HG02623 (cell line): Measurements from ENCODE around the gene KIF2C.
"Not testable (repeated sequence)": the region's sequence is repeated elsewhere in the genome, so short reads cannot be mapped to it uniquely, and the experiment has no call there.

Experiments used
- ATAC-seq: cut with Tn5 transposase; IDR thresholded peaks from one replicate; pipeline ENCODE4 v1.9.1; 2021; ENCODE audit warnings: moderate library complexity; ENCODE audit not compliant: unreplicated experiment

Gene KIF2C

DNA sequence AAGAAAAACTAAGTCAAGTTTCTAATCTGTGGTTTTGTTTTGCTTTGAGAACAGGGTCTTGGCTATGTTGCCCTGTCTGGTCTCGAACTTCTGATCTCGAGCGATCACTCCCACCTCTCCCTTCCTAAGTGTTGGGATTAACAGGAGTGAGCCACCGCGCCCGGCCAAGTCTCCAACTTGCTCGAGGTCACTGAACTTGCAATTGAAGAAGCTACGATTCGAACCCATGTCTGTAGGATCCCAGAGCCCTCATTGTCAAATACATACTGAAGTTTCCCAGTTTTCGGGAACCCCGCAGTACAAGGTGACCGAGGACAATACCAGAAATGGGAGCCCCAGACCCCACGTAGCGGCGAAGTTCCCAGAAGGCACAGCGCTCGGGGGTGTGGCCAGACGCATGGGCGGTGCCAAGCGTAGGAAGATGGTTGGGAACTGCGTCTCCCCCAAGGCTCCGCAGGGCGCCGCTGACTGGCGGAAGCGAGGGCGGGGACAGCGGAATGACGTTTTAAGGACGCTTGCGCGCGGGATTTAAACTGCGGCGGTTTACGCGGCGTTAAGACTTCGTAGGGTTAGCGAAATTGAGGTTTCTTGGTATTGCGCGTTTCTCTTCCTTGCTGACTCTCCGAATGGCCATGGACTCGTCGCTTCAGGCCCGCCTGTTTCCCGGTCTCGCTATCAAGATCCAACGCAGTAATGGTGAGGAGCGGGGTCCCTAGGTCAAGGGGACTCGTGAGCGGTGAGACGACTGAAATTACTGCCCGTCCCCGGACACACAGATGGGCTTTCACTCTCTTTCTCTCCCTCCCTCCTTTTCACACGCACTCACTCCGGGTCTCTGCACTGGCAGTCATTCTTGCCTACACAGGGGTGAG, at the start of gene KIF2C:
KIF2C (plus strand) TSS at position 531 of the 872 bp plus-strand sequence; CDS start at position 627, 96 bp downstream.
- peak; percentile 95 for ATAC-seq

DNA sequence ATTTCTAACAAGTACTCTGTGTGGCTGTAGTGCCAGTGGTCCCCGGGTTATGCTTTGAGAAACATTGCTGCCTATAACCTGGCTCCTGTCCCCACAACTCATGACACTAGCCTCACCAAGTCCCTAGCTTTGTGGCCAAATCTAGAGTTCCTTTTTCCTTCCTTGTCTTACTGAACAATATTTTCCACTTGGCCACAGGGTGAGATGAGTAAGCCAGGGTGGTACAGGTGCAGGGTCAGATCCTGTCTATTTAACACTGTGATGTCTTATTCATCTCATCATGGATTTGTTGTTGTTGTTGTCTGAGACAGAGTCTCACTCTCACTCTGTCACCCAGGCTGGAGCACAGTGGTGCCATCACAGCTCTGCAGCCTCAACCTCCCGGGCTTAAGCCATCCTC, 46.5 kb upstream of the KIF2C start:
- no peak for ATAC-seq

DNA sequence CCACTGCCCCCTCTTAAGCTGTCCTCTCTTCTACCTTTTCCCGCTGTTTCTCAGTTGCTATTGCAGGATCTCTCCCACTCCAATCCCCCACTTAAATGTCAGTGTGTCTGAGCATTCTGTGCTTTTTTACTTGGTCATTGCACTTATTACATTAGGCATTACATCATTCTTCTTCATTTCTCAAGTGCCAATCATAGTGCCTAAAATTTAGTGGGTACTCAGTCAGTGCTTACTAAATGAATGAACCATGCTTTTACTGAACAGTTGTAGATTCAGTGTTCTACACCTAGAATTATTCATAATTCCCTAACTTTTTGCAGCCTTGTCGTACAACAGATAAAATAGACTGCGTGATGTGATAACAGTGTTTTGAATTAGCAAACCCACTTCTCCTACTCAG, 45.7 kb upstream of the KIF2C start:
- ATAC-seq, result no peak

DNA sequence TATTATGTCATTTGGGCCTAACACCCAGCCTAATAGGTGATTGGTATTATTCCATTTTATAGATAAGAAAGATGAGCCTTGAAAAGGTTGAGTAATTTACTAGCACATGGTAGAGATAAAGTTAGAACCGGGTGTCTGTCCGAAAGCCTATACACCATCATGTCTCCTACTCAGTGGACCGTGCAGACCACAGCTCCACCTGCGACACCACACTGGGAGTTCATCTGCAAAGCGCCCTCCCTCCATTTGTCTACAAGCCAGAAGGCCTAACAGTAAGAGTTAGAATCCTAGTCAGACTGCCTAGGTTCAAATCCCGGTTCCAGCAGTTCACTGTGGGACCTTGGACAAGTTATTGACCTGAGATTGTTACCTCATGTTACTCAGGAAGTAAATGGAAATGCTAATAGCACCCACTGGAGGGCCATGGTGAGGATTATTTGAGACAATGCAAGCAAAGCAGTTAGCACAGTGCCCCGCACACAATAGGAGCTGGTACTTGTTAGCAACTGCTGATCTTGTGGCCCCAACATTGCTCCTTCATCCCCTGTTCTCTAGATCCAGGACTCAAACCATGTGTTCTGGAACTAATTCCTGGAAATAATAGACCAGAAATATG, 44.7 kb upstream of the KIF2C start:
- peak; percentile 58 for ATAC-seq

DNA sequence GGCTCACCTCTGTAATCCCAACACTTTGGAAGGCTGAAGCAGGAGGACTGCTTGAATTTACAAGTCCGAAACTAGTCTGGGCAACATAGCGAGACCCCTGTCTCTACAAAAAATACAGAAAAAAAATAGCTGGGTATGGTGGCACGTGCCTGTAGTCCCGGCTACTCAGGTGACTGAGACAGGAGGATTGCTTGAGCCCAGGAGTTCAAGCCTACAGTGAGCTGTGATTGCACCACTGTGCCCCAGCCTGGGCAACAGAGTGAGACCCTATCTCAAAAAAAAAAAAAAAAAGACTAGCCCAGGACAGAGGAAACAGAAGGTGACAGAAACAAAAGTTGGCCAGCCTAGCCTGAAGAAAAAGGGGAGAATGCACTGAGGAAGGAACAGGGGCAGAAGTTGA, 44.0 kb upstream of the KIF2C start:
- ATAC-seq, result no peak

DNA sequence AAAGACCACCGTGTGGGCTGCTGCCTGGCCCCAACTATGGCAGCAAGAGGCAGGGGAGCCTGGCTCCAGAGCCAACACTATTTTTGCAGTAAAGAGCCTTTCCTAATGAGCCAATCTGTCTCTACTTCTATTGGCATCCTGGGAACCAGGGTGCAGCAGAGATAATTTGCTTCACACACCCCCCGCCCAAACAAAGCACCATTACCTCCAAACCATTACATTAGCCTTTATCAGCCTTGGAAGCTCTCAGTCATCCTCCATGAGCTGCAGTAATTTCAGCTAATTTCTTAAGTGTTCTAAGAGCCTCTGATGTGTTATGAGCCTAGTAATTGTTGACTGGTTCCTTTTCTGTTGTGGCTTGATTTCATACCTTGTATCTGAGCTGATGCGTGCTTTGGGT, 43.5 kb upstream of the KIF2C start:
- no peak for ATAC-seq

DNA sequence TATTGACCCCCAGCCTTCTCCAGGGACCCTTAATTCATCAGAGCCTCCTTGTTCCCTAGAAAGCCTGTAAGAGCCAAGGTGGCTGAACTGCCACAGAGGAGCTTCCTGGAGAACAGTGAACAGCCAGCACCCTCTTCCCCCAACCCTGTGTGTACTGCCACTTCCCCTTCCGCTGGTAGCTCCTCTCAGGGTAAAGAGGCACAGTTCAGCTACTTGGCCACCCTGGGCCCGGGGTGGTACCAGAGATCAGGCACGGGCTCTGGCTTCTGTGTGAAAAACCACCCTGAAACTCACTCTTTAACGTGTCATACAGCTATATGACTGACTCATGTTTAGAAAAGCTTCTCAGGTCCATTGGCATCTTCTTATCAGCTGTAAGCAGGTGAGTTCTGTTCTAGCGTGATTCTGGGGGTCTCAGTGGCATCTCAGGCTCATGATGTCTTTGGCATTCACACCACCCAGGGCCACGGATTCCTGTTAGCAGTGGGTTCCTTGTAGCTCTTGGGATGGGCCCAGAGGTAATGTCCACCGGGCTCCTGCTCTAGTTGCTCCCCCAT, 42.8 kb upstream of the KIF2C start:
- no peak for ATAC-seq

DNA sequence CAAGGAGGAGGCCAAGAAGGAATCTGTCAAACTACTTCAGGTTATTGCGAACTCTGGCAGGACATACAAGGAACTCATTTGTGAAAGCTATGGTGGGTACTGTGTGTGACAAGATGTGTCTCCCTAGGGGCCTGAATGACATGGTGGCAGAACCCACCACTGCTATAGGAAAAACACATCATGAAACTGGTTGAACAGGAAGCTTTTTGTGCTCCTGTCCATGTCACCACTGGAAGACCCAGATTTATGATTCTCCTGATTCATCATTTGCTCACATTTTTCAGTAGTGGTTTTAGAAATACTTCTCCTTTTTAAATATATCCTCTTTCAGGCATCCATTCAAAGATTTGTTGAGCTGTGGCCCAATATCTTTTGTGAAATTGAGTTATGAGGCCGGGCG, 41.5 kb upstream of the KIF2C start:
- no peak for ATAC-seq

DNA sequence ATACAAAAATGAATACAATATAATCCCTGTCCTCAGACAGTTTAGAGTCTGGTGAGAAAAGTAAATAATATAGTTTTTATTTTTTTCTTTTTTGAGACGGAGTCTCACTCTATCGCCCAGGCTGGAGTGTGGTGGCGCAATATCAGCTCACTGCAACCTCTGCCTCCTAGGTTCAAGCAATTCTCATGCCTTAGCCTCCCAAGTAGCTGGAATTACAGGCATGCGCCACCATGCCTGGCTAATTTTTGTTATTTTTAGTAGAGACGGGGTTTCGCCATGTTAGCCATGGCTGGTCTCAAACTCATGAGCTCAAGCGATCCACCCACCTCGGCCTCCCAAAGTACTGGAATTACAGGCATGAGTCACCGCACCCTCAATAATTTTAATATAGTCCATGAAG, 40.3 kb upstream of the KIF2C start:
- ATAC-seq, result not testable (repeated sequence)

DNA sequence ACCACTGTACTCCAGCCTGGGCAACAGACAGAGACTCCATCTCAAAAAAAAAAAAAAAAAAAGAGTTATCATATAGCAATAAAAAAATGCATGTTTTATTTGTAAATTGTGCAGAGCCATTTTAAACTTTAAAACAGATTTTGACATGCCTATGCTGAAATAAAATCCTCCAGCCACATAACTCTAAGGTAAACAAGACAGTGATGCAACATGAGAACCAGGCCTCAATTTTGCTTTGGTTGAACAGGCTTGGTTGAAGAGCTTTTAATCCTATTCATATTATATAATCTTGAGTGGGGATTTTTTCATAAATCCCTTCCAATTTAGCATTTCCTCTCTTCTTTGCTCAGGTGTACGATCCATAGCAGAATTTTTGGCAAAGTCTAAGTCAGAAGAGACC, 39.1 kb upstream of the KIF2C start:
- ATAC-seq, result no peak

DNA sequence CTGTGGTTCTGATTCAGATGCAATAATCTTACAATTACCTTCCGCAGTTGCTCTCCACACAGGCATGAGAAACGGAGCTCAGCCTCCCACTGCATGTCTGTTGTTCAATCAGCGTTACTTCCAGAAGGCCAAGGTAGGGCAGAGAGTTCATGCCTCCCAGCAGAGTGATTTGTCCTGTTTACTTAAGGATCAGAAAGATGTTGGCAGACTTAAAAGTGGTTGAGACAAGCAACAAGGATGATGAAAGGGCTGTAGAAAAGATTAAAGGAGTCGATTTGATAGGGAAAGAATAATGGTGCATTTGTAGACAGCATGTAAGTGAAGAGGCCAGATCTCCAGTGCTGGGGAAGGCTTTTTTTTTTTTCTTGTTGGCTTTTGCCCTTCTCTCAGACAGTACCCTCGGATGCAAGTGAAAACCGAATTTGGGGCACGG, 38.5 kb upstream of the KIF2C start:
- no peak for ATAC-seq

DNA sequence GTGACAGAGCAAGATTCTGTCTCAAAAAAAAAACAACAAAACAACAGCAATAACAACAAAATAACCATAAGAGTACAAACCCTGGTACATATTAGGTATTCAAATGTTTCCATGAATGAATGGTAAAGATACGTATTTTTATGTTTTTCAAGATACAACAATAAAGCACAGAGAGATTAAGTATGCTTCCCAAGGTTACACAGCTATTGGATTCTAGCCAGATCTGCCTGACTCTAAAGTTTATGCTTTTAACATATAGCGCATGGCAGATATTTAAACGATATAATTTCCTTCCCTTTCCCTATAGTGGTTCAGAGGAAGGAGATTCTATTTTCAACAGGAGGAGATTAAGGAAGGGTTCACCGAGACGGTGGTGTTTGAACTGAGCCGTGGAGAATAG, 34.2 kb upstream of the KIF2C start:
- ATAC-seq, result no peak

DNA sequence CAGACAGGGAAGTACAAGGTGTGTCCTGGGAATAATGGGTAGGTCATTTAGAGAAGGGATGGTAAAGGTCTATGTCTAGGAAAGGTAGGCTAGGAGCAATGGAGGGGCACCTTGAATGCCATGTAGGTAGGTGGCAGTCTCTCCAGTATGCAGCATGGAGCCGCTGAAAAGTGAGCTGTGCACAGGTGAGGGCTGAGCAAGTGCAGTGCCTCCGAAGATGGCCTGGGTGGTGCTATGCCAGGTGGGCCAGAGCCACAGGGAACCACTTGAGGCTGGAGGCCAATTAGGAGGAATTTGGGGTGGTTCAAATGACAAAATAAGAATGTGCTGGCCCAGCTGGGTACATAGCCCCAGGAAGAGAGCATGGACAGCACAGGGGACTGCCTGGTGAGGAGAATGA, 33.7 kb upstream of the KIF2C start:
- ATAC-seq, result no peak

DNA sequence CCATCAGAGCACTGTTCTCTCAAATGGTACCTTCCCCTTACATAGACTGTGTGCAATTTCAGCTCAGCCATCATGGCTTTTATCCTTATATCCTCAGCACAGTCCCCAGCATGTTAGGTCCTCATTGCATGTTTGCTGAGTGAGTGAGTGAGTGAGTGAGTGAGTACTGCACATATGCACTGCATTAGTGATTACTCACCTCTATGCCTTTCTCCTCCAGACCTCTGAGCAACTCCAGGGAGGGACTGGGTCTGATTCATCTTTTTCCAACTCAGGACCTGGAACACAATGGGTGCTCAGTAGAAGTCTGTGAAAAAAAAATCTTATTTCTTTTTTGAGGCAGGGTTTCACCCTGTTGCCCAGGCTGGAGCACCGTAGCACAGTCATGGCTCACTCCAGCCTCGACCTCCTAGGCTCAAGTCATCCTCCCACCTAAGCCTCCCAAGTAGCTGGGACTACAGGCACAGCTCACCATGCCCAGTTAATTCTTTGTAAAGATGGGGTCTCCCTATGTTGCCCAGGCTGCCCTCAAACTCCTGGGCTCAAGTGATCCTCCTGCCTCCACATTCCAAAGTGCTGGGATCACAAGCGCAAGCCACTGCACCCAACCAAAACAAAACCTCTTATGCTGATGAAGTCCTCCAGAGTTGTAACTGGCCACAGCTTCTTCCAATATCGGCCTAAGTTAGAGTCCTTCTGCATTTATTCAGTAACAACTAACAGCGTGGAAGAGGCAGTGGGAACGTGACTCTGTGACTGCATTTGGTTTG, 32.3 kb upstream of the KIF2C start:
- ATAC-seq, result no peak

DNA sequence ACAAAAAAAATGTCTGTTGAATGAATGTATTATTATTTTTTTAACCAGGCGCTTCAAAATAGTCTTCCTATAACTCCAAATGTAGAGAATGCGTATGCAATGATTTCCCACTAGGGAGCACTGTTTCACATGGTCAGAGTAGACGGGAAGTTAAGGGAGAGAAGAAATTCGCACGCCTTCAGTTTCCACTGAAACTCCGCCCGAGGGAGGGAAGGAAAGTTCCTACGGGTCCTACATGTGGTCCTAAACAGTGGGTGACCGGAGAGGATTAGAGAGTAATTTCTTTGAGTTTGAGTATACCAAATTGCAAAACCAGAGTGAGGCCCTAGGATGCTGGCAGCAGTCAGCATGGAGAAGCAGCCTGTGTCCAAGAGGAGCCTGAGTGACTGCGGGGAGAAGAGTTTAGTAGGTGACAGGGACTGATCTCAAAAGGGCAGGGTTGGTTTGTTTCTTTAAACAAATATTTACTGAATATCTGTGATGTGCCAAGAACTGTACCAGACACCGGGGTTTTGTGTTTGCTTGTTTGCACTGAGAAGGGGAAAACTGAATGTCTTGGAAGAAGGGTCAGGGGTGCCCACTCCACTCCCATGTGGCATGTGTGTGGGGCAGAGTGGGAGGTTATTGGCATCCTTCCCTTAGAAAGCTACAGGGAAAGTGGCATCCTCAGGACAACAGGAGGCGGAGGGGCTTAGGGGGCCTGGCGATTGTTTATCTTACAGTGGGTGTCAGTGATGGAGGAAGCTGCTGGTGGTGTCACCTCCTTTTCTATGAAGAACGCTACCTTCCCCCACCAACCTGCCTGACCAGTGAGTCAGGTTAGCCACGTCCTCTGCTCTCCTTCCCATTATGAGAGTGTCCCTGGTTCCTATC, 31.4 kb upstream of the KIF2C start:
- no peak for ATAC-seq

DNA sequence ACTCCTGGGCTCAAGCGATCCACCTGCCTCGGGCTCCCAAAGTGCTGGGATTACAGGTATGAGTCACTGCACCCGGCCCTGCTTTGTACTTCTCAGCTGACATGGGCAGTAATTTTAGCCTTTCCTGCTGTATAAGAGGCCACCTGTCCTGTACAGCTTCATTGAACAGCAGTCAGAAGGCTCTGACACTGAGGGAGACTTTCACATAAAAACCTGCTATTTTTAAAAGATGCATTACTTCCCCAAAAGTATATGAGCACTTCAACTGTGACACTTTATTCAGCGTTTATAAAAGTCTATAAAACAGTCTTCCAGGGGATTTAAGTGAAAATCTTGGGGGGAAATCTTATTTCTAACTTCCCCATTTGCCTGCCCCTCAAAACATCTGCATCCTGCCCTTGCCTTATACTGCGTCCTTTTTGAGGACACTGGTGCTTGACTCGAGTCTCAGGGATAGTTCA, 26.3 kb upstream of the KIF2C start:
- ATAC-seq, result no peak

DNA sequence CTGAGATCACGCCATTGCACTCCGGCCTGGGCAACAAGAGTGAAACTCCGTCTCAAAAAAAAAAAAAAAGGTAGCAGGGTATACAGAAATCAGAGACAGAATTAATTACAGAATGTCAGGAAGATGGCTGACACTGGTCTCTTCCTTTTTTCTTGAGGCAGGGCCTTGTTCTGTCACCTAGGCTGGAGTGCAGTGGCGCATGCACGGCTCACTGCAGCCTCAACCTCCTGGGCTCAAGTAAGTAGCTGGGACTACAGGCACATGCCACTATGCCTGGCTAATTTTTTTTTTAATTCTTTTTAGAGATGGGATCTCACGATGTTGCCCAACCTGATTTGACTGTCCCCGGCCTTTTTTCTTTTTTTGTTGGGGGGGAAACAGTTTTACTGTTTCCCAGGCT, 25.1 kb upstream of the KIF2C start:
- no peak for ATAC-seq

DNA sequence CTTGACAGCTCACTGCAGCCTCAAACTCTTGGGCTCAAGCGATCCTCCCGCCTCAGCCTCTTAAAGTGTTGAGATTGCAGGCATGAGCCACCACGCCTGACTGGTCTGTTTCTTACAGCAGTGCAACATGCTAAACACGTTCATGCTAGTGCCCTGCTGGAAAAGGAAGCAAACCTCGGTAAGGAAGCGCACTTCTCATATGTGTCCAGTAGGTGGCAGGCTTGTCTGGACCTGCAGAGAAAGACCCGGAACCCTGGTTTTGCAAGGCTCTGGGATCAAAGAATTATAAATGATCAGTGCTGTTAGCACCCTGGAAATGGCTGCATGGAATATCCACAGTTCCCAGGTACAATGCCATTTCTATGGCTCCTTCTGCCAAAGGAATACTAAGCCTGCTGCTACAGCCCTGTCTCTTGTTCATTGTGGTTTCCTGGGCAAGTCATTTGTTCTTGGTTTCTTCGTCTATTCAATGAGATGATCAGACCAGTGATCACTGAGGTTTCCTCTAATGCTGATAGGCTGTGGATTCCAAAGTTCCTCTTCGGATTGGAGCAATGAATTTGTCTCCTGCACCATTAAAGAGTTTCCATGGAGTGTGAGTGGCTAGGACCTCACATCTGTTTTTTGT, 24.6 kb upstream of the KIF2C start:
- no peak for ATAC-seq

DNA sequence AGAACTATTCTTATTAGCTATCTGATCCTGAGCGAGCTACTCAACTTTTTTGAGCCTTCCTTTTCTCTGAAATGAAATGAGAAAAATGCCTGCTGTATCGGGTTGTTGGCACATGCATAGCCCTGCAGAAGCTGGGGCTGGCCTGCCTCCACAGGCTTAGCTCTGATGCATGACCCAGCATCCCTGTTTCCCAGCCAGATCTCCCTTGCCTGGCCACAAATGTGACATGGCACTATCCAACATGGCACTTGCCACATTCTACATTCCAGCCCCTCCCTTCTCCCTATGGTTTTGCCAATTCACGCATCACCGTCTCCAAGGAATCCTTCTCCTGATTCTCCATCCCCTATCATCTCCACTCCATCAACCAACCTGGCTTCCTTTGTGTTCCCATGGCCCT, 22.5 kb upstream of the KIF2C start:
- ATAC-seq, result no peak

DNA sequence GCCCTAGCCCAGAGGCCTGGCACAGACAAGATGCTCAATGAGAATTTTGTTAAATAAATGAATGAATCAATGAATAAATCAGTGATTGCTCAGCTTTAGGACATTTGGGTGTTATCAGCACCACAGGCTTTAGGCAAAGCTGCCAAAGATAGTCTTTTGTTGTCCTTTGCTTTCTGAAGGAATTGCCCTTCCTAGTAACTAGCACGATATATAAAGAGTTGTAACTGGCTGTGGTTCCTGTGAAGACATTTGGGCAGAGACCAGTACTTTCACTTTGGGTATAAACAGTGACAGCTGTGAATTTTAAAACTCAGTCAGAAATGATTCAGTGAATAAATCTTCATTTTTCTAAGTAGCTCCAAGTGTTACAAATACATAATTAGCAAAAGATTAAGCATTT, 22.0 kb upstream of the KIF2C start:
- ATAC-seq, result no peak
